GM21786 (cell line): ENCODE measurements around the gene TLCD3B.
"Not testable (repeated sequence)": the region's sequence is repeated elsewhere in the genome, so short reads cannot be mapped to it uniquely, and the experiment has no call there.

Experiments used
- ATAC-seq: cut with Tn5 transposase; IDR thresholded peaks from one replicate; pipeline ENCODE4 v1.9.1; 2021; ENCODE audit not compliant: unreplicated experiment

Gene TLCD3B

DNA sequence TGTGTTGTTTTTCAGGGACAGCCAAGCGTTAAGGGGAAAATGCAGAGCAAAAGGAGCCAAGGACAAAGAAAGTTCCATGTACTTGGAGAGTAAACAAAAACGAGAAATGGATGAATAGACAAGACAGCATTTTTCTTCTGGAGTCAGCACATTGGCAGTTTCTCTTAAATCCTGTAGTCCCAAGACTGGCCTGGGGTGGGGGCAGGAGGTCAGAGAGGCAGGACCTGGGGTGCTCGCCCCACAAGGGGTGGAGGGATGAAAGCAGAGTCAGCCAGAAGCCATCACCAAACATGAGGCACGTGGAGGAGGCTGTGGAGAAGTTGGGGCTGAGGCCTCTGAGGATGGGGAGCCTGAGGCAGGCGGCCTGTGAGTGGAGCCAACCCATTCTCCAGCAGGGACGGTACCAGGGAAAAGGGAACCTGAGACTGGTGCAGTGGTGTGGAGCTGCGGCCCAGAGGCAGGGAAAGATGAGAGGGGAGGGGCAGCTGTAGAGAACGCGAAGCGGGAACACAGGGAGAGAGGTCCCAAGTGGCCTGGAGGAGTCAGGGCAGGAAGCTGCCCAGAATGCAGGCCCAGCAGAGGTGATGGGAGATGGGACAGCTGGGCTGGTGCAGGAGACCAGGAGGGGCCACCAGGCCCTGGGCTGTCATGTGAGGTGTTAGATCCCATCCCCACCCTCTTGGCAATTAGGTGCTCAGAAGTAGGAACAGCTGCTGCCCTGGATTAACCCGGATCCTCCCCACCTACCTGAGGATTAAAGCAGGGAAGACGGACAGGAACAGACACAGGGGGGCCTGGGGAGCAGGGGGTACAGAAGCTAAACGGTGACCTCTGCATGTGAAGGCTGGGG is 3.3 kb downstream of the TLCD3B start:
- no peak for ATAC-seq

DNA sequence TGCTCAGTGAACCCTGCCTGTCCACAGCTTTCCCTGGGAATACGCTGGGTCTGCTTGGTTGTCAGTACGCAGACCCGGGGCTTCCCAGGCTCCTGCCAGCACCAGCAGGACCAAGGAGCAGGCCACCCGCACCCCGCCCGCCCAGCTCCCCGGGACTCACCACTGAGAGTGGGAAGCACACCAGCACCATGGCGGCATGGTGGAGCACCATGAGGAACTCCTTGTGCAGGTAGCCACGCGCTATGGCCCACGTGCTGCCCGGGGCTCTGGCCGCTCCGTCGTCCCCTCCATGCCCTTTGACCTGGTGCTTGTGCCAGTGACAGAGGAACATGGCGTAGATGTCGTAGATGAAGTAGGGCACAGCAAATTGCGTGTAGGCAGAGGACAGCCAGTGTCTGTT is 4.6 kb downstream of the TLCD3B start:
- ATAC-seq = no peak

DNA sequence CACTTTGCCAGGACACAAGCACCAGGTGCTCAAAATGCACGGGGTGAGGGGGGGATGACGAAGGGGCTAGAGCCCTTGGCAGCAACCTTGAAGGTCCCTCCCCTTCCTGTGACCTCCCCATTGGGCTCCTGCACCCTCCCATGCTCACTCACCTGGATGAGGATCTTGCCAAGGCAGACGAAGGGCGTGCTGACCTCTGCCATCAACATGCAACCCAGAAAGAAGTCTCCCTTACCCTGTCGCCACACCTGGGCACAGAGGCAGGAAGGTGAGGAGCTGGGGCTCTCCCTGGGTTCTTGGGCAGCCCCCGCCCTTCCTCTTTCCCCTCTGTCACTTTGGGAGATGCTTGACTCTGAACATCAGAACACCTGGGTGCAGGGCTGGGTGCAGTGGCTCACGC is 5.5 kb downstream of the TLCD3B start:
- ATAC-seq = no peak

DNA sequence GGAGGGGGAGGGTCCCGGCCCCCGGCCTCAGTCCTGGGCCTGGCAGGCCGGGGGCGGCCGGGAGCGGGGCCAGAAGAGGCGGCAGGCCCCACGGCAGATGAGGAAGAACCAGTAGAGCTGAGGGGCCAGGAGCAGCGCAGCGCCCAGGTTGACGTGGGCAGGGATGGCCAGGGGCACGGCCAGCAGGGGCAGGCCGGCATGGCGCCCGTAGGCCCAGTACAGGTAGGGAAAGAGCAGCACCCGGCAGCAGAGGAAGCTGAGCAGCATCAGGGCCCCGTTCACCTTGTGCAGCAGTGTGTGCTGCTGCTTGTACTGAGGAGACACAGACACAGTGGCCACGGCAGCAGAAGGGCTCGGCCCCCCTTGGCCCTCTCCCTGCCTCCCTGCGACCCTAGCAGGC is 5.9 kb downstream of the TLCD3B start:
- ATAC-seq = no peak

DNA sequence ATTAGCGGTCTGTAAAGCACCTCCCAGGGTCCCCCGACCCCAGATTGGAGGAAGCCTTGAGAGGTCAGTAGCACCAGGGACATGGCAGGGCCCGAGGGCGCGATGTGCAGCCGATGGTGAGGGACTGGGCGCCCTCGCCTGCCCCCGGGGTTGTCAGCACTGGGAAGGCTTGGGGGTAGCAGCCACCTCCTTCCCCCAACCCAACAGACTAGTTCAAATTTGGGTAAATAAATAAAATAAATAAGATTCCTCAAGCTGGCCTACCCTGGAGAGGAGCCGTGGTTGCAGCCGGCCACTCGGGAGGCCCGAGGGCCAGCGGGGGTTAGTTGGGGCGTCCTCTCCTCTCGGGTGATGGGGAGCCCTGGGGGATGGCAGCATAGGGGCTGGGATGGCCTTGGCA is 6.6 kb downstream of the TLCD3B start:
- no peak for ATAC-seq

DNA sequence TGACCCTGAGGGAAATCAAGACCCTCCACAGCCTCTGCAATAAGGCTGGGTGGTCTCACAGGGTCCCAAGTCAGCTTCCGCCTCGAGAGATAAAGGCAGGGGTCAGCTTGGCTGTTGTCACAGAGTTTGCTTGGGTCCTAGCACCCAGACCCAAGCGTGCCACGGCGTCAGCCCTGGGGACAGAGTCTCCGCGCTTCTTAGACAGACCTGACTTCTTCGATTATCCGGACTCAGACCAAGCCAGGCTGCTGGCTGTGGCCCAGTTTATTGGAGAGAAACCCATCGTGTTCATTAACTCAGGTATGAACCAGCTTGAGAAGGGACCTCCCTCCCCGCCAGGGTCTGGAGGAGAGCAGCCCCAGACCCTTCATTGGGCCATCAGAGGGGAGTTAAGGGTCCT is 7.5 kb downstream of the TLCD3B start:
- no peak for ATAC-seq

DNA sequence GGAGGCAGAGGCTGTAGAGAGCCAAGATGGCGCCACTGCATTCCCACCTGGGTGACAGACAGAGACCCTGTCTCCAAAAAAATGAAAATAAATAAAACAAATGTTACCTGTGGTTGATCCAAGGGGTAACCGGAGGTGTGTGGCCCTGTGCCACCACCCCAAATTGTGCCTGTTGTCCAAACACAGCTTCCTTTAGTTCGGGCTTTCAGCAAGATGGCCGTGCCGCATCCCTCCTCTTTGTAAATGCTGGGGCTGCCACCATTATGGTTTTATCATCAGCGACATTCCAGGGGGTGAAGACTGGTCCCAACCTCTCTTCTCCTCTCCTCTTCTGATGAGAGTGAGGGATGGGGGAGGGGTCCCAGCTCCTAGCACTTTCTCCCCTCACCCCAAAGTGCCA is 8.2 kb downstream of the TLCD3B start, which contains the start of gene C16orf92:
TSS of gene C16orf92 (plus strand) at position 312 of the 400 bp plus-strand sequence. CDS start 143 bp downstream, outside the sequence.
- ATAC-seq = no peak

DNA sequence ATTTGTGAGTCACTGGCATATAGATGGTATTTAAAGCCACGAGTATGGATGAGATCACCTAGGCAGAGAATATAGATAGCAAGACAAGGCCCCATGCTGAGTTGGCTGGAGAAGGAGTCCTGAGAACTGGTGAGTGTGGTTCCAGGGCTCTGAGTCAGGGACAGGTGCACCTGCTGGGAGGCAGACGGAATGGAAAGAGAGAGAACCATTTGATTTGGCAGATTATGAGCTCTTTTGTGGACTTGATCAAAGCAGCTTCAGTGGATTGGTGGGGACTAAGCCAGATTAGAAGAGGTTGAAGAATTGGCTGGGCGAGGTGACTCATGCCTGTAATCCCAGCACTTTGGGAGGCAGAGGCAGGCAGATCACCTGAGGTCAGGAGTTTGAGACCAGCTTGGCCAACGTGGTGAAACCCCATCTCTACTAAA is 12.3 kb downstream of the TLCD3B start:
- ATAC-seq = no peak

DNA sequence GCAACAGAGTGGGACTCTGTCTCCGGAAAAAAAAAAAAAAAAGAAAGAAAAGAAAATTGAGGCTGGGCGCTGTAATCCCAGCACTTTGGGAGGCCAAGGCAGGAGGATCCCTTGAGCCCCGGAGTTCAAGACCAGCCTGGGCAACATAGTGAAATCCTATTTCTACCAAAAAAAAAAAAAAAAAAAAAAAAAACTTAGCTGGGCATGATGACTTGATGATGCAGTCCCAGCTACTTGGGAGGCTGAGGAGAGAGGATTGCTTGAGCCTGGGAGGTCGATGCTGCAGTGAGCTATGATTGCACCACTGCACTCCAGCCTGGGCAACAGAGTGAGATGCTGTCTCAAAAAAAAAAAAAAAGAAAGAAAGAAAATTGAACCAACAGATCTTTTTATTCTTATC is 13.1 kb downstream of the TLCD3B start:
- ATAC-seq = not testable (repeated sequence)

DNA sequence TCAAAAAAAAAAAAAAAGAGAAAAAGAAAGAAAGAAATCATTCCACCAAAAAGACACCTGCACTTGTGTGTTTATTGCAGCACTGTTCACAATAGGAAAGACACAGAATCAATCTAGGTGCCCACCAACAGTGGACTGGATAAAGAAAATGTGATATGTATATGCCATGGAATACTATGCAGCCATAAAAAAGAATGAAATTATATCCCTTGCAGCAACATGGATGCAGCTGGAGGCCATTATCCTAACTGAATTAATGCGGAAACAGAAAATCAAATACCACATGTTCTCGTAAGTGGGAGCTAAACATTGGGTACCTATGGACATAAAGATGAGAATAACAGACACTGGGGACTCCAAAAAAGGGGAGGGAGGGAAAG is 13.8 kb downstream of the TLCD3B start:
- no peak for ATAC-seq

DNA sequence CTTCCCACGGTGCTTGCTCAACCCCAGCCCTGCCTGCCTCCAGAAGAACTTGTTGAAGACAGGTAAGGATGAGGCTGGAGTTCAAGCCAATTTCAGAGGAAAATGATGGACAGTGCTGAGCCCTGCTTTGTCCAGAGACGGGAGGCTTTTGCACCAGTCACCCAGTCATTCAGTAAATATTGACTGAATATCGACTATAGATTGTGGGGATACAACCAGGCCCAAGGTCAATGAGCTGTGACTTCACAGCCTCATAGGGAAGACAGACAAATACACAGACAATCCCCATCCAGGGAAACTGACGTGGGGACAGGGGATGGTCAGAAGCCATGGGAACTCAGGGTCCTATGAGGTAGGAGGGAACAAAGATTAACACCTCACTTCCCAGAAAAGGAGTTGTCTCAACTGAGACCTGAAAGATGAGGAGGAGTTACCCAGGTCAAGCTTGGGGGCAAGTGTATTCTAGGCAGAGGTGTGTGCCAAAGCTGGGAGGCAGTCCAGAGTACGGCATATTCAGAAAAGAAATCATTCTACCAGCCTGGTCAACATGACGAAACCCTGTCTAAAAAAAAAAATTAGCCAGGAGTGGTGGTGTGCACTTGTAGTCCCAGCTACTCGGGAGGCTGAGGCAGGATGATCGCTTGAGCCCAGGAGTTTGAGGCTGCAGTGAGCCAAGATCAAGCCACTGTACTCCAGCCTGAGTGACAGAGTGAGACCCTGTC is 14.4 kb downstream of the TLCD3B start:
- no peak for ATAC-seq

DNA sequence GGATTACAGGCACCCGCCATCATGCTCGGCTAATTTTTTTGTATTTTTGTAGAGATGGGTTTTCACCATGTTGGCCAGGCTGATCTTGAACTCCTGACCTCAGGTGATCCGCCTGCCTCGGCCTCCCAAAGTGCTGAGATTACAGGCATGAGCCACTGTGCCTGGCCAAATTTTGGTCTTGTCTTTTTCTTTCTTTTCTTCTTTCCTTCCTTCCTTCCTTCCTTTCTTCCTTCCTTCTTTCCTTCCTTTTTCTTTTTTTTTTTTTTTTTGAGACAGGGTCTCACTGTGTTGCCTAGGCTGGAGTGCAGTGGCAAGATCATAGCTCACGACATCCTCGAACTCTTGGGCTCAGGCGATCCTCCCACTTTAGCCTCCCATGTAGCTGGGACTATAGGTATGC is 15.6 kb downstream of the TLCD3B start:
- not testable (repeated sequence) for ATAC-seq

DNA sequence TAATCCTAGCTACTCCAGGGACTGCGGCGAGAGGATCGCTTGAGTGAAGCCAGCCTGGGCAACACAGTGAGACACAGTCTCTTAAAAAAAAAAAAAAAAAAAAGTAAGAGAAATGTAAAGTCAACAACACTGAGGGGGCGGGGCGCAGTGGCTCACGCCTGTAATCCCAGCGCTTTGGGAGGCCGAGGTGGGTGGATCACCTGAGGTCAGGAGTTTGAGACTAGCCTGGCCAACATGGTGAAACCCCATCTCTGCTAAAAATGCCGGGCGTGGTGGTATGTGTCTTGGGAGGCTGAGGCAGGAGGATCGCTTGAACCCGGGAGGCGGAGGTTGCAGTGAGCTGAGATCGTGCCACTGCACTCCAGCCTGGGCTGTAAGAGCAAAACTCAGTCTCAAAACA is 18.5 kb downstream of the TLCD3B start:
- ATAC-seq = not testable (repeated sequence)

DNA sequence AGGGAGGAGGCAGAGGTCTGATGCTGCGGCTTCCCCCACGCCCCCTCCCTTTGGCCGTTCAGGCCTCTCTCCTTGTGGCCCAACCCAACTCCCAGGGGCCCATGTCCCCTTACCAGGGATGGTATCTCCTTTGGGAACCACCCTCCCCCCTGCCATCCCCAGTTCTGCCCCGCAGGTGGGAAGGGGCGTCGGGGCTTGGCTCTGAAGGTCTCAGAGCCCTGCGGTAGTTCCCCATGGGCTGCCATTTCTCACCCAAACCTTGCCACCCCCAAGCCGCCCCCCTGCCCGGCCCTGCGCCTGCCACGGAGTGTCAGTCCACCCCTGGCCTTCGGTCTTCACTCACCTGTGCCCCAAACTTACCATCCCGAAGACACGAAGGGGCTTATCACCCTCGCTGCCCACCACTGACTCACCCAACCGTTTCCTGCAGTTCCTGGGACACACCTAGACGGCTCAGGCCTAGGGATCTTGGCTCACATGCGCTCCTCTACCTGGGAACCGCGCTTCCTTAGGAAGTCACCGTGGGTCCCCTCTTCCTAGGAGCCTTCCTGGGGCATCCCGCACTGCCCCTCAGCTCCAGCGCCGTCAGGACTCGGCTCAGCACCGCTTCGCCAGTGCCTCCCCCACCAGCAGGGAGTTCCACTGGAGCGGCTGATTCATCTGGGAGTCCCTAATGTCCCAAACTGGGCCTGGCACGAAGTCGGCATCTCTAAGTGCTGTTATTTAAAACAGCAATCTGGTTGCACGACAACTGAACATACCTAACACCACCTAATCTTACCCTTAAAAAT is 19.2 kb downstream of the TLCD3B start:
- ATAC-seq = no peak

DNA sequence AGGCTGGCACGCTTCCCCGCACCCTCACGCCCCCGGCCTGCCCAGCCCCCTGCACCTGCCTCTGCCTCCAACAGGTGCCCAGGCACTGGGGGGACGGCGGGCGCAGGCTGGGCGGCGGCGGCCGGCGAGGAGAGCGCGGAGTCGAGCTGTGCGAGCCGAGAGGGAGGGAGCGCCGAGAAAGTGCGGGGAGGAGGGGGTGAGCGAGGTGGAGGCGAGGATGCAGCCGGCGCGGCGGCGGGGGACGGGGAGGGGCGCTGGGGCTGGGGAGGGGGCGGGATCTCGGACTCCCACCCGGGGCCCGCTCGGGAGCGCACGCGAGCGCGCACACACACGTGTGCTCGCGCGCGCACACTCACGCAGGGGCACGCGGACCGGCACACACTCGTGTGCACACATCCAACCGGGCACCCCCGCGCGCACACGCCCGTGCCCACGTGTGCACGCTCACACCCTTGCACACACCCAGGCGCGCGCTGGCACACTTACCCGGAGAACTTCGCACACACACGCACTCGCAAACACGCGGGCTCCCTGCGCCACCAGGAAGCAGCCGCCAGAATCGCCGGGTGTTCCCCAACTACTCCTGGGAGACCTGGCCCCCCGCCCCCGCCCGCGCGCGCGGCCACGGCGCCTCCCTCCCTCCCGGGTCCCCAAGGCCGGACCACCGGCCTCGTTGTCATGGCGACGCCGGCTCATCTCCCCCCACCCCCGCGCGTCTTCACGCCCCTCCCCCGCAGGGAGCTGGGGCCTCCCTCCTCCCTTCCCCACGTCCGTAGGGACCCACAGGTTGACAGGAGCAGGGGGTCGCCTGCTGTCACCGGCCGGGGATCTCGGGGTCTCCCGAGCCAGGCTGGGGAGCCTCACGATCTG is 20.0 kb downstream of the TLCD3B start, which contains the start of gene DOC2A:
TSS of gene DOC2A (minus strand) at position 184 of the 870 bp plus-strand sequence. CDS start 805 bp downstream, outside the sequence.
- no peak for ATAC-seq

DNA sequence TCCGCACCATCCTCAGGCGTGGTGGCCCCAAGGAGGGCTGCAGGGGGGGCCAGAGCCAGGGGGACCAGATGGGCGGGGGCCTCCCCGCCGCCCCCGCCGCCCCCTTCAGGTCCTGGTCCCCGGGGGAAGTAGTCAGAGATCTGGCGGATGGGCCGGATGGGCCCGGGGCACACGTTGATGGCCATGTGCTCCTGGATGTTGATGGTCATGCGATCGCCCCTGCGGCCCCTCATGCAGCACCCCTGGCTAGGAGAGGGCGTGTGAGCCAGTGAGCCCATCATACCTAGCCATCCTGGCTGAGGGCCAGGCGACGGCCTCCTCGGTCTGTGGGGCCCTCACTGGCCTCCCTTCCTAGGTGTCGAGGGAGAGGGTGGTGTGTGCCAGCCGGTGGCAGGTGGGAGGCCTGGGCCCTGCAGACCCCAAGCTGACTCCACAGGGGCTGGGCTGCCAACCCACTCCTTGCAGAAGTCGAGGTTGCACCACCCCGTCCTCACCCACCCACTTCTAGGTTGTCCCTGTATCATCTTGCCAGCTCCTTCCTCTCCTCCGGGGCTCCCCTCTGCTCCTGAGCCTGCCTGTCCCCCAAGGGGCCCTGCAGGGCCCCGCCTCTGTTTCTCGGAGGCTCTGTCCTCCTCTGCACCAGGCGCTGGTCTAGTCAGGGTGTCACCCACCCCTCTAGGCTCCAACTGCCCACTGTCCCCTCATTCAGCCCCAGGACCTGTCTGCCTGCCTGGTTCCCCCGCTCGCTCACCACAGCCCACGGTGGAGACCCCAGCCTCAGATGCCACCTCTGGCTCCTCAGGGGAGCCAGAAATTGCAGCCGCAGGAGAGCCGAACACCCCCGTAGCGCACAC is 20.9 kb downstream of the TLCD3B start:
- ATAC-seq = no peak

DNA sequence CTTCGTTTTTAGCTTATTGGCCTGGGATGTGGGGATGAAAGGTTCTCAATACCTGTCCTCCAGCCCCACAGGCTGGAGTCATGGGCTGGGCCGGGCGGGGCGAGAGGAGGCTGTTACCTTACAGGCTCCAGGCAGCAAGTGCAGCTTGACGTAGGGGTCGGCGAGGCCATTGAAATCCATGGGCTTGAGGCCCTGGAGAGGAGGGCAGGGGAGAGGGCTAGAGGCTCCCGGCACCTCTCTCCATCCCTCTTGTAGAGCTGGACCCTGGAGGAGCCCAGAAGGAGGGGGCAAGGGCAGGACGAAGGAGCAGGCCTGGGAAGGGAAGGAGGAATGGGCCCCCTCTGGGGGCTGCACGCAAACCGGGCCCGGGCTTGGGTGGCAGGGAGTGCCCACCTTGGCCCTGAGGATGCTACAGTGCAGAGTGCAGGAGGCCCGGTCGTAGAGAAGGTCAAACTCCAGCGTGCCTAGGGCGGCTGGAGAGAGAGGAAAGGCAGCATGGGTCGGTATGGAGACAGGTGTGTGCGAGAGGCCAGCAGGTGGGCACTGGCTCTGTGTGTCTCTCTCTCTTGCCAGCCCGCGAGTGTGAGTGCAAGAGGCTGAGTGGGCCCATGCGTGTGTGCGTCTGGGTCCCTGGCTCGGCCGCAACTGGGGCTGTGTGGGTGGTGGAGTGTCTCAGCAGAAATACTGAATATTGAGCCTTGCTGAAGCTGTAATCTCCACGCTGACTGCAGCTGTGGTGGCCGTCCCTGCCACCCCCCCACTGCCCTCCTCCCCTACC is 21.8 kb downstream of the TLCD3B start:
- ATAC-seq = no peak

DNA sequence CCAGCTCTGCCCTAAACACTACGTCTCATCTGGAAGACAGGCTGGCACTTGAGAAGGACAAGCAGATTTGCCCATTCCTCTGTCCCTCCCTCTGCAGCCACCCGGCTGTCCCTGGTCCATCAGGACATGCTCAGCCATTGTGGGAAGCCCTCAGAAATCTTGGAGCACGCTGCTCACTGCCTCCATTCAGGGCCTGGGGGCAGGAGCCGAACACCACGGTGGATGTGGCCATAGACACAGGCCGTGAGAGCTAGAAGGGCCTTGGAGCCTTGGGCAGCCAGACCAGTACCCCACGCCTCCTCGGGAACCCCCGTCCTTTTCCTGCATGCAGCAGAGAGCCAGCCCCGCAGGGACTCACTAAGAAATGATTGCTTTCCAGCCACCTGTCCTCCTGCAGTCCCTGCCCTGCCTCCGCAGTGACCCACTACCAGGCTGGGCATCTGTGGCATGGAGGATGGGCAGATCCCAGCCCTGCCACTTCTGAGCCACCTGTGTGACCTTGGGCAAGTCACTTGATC is 23.6 kb downstream of the TLCD3B start:
- ATAC-seq = no peak
